GM19099 (cell line): ENCODE data around the gene ZNF268.

Source experiments
- POLR2A ChIP-seq: IDR thresholded peaks from 3 replicates; pipeline ENCODE4 v1.6.1; 2011; ENCODE audit warnings: low read depth; ENCODE audit not compliant: insufficient read length; ENCODE audit errors: extremely low read depth

Gene ZNF268

DNA sequence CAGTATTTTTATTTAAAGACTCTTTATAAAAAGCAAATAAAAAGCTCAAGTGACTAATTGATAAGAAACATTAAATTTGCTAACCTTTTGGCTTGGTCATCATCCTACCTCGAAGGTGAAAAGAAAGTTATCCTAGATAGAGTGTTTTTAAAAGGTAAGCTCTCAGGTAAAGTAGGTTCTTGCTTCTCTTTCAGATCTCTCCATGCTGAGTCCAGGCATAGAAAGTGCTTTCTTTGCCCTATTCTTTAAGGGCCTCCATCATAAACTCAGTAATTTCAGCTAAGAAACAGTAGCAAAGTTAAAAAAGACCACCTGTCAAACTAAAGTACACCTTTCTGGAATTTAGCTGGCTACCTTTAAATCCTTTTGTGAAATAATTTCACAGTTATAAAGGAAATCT, 75.0 kb downstream of the ZNF268 start:
- TF ChIP-seq POLR2A = no peak

DNA sequence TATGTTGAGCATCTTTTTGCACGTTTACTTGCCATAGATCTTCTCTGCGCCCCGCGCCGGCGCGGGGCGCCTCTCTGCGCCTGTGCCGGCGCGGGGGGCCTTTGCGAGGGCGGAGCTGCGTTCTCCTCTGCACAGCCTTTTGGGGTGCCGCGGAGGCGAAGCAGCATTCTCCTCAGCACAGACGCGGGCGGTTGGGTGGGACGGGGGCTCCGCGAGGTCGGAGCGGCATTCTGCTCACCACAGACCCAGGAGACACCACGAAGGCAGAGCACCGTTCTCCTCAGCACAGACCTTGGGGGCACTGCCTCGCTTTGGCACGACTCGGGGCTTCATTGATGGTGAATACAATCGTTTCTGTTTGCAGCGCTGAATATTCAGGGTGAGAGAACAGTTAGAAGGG, 82.9 kb downstream of the ZNF268 start:
- no peak for TF ChIP-seq POLR2A
